Anterior cingulate cortex (tissue), 58 donors: Measurements from ENCODE around the gene WNT9A.
"Not testable (repeated sequence)": the region's sequence is repeated elsewhere in the genome, so short reads cannot be mapped to it uniquely, and the experiment has no call there.

Experiments
- DNase-seq, 58 donors: peaks; one replicate each; lab custom pipeline; 2025; lab: John Stamatoyannopoulos, UW

Gene WNT9A

GRCh38 chr1:227889863-227890405, 57.8 kb downstream of the WNT9A start:
- no peak for DNase-seq

GRCh38 chr1:227889047-227889862, 58.5 kb downstream of the WNT9A start:
- DNase-seq: no peak

GRCh38 chr1:227888404-227889046, 59.2 kb downstream of the WNT9A start:
- no peak for DNase-seq

- no peak for DNase-seq
These were observed 59.9 kb downstream of the WNT9A start for GRCh38 chr1:227887697-227888403.

- DNase-seq: peak in 1 of 58 donors; percentile 14
These were observed 60.6 kb downstream of the WNT9A start for GRCh38 chr1:227886993-227887696.

GRCh38 chr1:227886503-227886961, 61.2 kb downstream of the WNT9A start:
- no peak for DNase-seq

GRCh38 chr1:227885648-227886502, 61.9 kb downstream of the WNT9A start:
- DNase-seq: no peak

- DNase-seq: no peak
These were observed 62.5 kb downstream of the WNT9A start for GRCh38 chr1:227885135-227885647.

- no peak for DNase-seq
These were observed 63.2 kb downstream of the WNT9A start for GRCh38 chr1:227884370-227885134.

GRCh38 chr1:227883641-227884301, 64.0 kb downstream of the WNT9A start:
- DNase-seq: no peak

- no peak for DNase-seq
These were observed 64.6 kb downstream of the WNT9A start for GRCh38 chr1:227883073-227883520.

GRCh38 chr1:227880342-227880924, 67.3 kb downstream of the WNT9A start:
- DNase-seq: no peak

- not testable (repeated sequence) for DNase-seq
These were observed 69.9 kb downstream of the WNT9A start for GRCh38 chr1:227877810-227878209.

GRCh38 chr1:227871892-227872291, 75.8 kb downstream of the WNT9A start:
- DNase-seq: not testable (repeated sequence)

GRCh38 chr1:227870366-227870765, 77.4 kb downstream of the WNT9A start:
- DNase-seq: no peak

GRCh38 chr1:227869851-227870305, 77.9 kb downstream of the WNT9A start:
- DNase-seq: no peak

- no peak for DNase-seq
These were observed 78.4 kb downstream of the WNT9A start for GRCh38 chr1:227869279-227869842.
